ENCODE measurements around the gene CPNE6.

GRCh38 chr14:24042746-24043145 lies 28.6 kb upstream of the CPNE6 start:
- no peak for TF ChIP-seq YY1 (IDR thresholded peaks at IDR 0.05; ENCODE audit: insufficient read depth, insufficient read length)
- TF ChIP-seq ZNF274 (IDR thresholded peaks at IDR 0.05; ENCODE audit: low read depth, low read length): no peak
- no peak for TF ChIP-seq SUZ12 (IDR thresholded peaks at IDR 0.05; ENCODE audit: extremely low read depth, insufficient read depth, insufficient read length)

Measured in NT2/D1 (cell line).